Cerebellar nuclear complex (tissue), 1 donor: Measurements from ENCODE around the gene SLC39A11.

ENCODE experiments used
- DNase-seq, 2 experiments: peaks; one replicate each; lab custom pipeline; 2025; lab: John Stamatoyannopoulos, UW

The SLC39A11 gene

DNA sequence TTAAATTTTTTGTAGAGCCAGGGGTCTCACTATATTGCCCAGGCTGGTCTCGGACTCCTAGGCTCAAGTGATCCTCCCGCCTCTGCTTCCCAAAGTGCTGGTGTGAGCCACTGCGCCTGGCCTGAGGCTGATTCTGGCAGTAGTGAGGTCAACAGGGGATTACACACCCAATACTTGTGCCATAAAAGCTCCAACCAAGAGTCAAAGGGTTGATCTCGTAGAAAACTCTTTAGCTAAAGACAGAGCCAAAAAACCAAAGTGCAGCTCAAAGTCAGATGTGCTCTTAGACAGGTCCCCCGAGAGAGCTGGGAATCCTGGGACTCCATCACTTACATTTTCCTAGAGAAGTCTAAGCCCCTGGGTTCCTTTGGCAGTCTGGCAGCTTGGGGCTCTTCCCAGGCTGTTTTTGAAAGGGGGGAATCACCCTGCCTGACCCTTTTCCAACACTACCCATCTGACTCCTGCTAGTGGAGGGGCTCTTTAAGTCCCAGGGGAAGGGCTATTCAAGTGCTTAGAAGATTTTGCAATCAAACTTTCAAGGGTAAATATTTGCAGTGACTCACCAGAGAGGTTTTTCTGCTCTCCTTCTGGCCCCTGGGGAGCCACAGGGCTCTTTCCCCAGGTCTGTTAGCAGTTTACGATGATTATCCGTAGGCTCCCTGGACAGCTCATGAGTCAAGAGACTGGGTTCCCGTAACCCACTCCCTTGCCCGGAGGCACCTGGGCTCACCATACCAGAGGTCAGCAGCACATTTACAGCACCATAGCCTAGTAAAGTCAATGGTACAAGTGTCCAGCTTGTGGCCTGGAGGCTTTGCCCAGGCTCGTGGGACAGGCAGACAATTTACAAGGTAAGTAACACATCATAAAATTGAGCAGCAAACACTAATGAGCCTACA is 408.7 kb downstream of the SLC39A11 start:
- DNase-seq: no peak

DNA sequence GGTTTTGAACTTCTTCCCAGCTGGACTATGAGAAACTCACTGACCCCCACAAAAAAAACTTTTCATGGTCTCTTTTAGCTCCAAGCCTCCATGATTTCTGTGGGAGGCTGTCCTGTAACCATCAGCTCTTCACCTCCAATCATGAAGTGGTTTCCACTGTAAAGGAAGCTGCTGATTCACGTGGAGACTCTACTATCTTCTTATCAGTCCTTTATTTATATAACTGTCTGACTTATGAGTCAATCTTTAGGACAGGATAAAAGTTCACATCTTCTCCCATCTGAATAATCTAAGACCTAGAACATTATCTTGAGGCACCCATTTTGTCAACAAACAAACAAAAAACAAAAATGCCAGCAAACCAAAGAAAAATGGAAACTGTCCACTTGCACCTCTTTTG is 409.9 kb downstream of the SLC39A11 start:
- DNase-seq: no peak

DNA sequence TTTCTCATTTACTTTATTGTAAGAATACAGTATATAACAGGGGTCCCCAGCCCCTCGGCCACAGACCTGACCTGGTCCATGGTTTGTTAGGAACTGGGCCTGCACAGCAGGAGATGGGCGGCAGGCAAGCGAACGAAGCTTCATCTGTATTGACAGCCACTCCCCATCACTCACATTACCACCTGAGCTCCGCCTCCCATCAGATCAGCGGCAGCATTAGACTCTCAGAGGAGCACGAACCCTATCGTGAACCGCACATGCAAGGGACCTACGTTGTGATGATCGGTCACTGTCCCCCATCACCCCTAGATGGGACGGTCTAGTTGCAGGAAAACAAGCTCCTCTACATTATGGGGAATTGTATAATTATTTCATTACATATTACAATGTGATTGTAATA is 410.6 kb downstream of the SLC39A11 start:
- DNase-seq: no peak

DNA sequence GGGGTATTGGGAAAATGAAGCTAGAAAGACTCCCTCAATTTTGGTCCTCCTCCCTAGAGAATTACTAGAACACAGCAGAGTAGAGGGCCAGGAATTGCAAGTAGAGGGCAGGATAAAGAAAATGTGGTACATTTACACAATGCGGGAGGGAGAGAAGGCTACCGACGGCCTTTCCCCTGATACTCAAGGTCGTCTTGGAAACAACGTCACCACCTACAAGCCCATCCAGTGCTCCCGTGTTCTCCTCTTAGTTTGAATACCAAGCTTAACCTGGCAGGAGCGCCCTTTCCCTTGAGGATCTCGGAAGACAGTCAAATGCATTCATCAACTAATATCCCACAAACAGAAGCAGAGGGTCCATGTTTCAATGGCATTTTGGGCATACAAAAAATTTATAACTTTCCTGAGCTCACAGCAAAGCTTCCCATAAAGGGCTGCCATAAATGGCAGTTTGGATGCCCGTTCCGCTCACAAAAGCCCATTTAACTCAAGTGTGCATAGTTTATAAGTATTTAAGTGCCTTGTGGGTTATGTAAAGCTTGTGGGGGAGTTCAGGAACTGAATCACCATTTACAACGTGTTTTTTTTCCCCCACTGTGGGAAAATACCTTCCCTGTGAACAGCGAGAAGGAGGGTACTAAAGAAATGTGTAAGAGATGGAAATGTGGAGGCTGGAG is 414.6 kb downstream of the SLC39A11 start:
- DNase-seq: no peak

DNA sequence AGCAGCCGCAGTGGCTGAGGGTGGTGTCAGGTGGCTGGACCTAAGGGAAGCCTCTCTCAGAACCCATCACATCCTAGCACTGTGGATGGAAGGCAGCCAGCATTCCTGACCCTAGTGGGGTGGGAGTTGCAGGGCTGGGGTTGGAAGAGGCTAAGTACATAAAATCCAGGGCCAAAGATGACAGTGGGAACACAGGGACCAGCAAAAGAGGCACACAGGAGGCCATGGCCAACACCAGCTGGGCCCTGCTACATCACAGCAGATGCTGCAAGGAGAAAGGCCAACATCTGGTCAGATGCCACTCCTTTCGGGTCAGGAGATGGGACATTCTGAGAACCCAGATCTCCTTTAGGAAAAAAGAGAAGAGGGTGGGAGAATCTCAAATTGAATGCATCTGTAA is 415.4 kb downstream of the SLC39A11 start:
- DNase-seq: no peak

DNA sequence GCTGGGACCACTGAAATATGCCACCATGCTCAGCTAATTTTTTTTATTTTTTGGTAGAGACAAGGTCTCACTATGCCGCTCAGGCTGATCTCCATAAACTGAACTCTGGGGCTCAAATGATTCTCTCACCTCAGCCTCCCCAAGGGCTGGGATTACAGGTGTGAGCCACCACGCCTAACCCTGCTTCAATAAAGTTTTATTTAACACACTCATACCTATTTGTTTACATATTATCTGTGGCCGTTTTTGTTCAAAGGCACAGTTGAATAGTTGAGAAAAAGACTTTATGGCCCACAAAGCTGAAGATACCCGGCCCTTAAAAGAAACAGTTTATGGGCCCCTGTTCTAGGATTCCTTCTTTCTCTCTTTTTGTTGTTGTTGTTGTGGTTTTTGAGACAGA is 419.8 kb downstream of the SLC39A11 start:
- no peak for DNase-seq

DNA sequence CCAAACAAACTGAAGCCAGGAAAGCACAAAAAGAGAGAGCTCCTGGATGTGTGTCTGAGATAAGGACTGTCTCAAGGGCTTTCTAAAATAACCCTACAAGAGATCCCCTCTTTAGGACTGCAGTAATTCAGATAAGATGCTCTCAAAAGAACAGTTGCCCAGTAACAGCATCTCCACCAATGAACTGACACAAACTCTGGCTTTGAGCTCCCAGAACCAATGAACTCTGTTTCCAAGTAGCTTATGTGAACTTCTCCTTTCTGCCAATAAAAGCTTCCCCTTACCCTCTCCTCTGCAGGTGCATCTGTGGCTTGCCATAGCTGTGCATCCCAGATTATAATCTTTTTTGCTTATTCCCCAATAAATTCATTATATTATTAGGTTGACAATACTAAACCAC is 421.5 kb downstream of the SLC39A11 start:
- no peak for DNase-seq

DNA sequence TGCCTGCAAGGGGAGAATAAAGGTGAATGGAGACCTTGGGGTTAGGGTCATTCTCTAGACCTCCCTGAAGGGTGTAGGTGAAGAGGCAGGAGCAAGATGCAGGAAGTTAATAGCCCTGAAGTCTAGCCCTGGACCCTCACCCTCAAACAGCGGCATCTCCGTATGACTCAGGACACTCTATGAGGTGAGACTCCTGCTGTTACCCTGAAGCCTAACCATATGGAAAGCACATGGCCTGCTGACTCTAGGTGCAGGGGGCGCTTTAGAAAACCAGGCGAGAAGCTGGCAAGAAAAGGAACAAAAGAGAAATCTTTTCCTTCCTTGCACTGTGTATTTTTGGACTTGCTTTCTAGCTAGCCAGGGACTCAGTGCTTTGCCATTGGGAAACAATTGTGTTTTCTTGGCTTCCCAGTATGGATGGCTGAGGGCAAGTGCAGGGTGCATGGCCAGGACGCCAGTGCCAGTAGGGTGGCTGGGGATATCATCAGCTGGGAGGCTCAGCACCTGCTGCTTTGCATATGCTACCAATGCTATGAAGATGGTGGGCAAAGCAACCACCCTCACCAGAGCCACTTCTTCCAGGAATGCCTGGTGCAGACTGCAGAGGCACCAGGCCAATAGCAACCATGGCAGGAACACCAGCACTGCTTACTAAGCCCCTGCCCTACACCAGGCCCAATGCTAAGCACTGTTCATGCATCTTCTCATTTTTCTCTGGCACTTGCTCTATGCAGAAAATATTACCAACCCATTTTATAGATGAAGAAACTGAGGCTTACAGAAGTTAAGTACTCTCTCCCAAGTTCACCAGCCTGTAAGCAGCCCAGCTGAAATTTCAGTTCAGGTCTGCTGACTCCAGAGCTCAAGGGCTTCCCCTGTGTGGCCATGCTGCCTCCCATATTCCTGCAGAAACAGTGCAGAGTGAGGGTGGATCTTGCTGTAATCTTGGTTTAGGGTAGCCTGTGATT is 425.1 kb downstream of the SLC39A11 start:
- no peak for DNase-seq

DNA sequence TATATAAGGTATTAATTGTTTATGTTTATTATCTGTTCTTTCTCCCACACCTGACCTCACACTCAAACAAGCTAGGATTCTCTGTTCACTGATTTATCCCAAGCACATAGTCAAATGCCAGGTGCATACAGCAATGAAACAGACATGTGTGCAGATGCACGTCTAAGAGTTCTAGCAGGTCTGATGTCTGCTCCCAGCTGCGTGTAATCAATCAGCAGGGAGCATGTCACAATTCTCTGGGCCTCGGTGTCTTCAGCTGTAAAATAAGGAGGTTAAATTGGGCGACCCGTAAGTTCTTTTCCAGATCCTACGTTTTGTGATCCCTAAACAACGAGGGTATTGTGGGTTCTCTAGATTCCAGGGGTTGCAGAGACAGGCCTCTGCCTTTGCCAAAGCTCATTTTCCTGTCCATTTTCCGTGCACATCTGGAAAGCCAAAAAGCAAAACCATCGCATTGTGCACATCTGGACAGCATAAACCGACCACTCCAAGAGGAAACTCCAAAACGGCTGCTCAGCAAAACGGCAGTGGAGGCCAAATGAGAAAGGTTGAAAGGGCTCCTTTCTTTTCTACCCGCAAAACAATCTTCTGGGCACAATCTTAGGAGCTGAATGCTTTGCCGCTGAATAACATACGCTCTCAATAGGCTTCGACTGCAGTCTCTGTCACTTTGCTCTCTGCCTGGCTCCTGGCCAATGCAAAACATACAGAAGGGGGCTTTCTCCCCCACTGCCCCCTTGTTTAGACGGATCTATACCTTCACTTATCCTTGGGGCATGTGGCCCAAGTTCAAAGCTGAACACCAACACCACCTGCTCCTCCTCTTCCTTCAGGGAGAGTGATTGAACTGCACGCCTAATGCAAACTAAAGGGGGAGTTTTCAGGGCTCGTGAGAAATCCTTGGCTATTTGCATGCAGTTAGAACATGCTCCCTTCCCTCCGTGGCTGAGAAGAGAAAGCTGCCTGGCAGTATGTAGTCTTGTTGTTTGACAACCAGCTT is 426.3 kb downstream of the SLC39A11 start:
- DNase-seq: no peak

DNA sequence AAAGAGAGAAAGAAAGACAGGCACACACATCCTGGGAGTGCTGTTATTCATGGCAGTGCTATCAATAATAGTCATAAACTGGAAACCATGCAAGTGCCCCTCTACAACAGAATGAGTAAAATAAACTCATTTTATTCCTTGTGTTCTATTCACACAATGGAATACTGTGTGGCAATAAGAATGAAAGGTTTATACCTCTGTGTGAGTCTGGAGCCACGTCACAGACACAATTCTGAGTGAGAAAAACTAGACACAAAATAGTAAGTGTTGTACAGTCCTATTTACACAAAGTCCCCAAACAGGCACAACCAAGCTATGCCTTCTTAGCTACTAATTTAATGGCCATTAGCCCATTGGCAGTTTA is 429.7 kb downstream of the SLC39A11 start:
- DNase-seq: no peak

DNA sequence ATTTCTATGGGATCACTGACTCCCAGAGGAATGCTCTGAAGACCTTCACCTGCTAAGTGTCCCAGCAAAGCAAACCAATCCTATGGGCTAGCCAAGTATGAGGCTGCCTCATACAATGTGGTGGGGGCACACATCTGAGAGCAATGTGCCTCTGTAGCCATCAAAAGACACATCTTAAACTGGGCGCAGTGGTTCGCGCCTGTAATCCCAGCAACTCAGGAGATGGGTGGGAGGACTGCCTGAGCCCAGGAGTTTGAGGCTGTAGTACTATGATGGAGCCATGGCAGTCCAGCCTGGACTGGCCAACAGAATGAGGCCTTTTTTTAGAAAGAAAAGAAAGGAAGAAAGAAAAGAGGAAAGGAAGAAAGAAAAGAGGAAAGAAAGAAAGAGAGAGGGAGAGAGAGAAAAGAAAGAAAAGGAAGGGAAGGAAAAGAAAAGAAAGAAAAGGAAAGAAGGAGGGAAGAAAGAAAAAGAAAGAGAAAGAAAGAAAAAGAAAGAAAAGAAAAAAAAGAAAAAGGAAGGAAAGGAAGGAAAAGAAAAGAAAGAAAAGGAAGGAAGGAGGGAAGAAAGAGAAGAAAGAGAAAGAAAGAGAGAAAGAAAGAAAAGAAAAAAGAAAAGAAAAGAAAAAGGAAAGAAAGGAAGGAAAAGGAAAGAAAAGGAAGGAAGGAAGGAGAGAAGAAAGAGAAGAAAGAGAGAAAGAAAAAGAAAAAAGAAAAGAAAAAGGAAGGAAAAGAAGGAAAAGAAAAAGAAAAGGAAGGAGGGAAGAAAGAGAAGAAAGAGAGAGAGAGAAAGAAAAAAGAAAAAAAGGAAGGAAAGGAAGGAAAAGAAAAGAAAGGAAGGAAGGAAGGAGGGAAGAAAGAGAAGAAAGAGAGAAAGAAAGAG is 430.3 kb downstream of the SLC39A11 start:
- no peak for DNase-seq

DNA sequence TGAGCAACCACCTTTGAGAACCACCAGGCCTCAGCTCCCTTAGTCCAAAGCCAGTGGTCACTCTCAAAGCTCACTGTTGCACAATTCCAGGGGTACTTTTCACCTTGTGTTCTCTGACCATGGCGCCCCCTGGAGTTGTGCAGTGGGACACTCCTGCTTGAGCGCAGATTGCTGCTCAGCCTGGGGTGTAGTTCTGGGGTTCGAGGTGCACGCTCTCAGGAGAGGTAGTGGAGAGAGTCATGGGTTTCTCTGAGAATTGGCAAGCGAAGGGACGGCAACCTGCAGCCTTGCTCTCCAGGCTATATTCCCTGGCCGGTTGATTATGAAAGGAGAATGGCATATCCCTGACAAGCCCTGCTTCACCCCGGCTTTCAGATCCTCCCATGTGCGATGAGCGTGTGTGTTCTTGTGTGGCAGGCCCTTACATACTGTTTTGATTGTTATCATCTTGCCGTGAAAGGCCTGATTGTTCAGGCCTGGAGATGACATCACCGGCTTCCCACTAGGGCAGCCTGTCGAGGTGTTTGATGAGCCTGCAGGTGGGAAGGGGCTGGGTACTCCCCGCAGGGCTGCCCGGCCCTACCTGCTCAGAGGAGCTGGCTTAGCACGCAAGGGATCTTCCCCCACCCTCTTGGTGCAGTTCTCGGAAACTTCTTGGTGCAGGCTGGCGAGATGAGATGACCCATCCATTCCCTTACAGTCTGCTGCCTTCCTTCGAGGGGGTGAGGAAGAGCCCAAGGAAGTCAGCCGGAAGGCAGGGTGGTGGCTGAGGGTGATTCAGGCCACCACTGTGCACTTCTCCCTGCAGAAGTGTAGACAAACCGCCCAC is 431.2 kb downstream of the SLC39A11 start:
- DNase-seq: no peak

DNA sequence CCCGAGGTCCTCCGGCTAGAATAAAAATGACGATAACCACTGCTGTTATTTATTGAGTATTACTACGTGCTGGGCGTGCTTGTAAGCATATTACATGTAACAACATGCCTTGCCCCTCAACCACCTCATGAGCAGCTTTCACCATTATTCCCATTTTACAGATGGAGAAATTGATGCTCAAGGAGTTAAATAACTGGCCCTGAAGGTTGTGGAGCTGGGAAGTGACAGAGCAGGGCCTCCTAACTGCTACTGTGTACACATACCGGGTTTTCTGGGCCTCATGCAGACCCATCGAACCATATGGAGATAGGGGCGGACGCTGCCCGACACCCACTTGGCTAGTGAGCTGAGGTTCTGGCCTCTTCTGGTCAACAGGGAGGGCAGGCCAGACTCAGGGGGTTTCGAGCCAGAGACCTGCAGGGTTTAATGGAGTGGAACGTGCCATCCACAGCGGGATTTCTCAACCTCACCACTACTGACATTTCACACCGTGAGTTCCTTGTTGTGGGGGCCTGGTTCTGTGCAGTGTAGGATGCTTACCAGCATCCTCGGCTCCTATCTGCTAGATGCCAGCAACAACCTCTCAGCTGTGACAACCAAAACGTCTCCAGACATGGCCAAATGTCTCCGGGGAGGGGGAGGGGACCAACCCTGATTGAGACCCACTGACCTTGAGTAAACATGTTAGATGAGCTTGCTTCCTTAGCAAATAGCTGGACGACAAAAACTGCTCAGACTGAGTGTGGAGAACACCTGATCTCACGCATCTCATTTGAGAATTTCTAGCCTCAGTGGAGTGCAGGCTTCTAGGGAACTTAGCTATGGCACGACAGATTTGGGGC is 432.0 kb downstream of the SLC39A11 start:
- DNase-seq: no peak

DNA sequence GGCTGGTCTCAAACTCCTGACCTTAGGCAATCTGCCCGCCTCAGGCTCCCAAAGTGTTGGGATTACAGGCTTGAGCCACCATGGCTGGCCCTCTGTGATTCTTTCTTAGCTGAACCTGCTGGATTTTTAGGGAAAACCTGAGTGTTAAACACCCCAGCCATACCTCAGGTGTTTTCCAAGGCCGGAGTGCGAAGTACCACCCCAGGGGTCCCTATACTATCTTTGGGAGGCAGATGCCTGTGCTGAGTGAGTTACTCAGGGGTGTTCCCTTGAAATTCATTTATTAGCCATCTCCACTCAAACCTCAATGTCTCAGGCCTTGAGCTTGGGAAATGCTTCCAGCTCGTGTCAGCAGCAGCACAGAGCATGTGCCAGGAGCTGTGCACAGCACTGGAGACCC is 432.7 kb downstream of the SLC39A11 start:
- DNase-seq: no peak

DNA sequence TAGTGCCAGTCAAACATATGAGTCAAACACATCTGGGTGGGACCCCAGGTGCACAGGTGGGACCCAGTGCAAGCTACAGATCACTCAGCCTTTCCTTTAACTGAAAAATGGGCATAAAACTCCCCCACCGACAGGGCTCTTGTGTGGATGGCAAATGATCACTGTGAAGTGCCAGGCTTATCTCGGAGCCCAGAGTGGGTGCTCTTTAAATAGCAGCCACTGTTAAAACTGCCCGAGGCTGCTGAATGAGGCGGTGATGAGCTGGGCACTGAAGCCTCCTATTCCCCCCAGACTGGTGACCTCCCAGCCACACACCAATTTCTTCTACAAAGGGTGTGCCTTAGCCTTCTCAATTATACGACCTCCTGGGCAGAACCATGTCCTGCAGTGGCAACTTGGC is 433.8 kb downstream of the SLC39A11 start:
- no peak for DNase-seq

DNA sequence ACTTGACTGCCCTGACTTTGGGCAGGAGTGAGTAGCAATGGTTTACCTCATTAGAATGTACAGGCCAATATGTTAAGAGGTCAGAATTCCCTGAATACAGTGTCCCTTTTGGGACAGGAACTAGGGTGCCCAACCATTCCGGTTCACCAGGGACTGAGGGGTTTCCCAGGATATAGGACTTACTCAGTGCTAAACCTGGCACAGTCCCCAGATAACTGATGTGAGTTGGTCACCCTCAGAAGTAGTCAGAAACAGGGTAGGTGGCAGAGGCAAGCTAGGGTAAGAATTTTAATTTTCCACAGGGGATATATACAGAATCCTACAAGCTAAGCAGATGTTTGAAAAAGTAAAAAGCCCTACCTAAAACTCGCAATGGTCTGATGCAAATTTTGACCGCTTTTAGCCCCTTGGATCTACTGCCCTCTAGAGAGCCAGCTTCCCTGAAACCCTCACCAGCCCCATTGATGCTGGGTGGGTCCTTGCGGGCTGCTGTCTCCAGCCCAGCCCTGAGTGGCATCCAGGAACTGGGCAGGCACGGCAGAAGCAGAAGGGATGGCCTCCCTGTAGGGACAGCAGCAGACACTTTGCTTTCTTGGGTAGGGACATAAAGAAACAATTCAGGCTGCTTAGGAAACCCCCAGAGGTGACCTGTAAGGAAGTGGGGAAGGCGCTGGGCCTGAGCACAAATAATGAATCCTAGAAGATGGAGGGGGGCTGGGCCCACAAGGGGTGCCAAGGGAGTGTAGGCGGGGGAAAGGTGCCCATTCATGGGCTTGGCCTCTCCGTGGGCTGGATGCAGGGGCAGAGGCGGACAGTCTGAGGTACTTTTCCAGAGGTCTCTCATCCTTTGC is 434.8 kb downstream of the SLC39A11 start:
- DNase-seq: no peak

DNA sequence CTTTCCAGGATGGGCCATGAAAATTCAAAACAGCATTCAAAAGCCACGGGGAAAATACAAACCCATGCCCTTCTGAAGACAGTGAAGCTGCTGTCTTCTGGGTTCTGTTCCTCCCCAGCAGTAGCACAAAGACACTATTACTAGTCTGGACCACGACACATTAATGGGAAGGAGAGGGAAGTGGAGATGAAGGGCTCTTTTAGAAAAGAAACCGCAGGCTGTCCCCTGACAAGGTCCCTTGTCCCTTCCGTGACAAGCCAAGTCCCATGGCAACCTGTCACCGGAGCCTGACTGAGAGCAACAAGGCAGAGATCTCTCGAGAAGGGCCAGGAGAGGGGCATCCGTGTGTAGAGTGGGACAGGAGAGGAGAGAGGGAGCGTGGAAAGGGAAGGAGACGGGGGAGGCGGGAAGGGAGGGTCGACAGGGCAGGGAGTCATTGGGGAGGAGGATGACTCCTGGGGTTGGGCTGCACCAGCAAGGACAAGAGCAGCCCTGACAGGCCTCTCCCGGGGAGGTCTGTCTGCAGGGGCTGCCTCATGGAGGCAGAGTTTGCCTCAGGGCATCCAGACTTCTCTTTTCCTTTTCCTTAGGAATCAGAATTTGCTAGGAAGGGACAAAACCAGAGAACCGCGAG is 436.2 kb downstream of the SLC39A11 start:
- no peak for DNase-seq
